ENCODE data around the gene MRTO4. TPM values are rescaled to one million over a fixed set of nuclear protein-coding genes. Genes with fewer than 3 reads are reported as not detected.
"Not testable (repeated sequence)": the region's sequence is repeated elsewhere in the genome, so short reads cannot be mapped to it uniquely, and the experiment has no call there.

The MRTO4 gene
- total and polyA plus RNA-seq, 4 donors: 9.5 to 11.1 (median 10.2) TPM

- no peak for DNase-seq (ENCODE audit: low spot score)
- H3K9ac ChIP-seq (ENCODE audit: low read depth in 1 of 2, low read length in 2 of 2): no peak overlapping the region
- no peaks in the 10 kb centered on the region for H3K27me3 ChIP-seq (ENCODE audit: control insufficient read depth in 4 of 4, insufficient read depth in 4 of 4, low read length in 3 of 4)
- H3K36me3 ChIP-seq (ENCODE audit: control insufficient read depth in 4 of 4, insufficient read depth in 3 of 4, low read depth in 1 of 4, low read length in 3 of 4): peaks cover 4 to 38% (median 19%) of the 10 kb centered on the region in 4 donors
- H3K4me1 ChIP-seq (ENCODE audit: control insufficient read depth in 4 of 4, insufficient read depth in 4 of 4, low read length in 3 of 4): peaks cover 8 to 31% (median 23%) of the 10 kb centered on the region in 4 donors
- no peak overlapping the region for H3K27ac ChIP-seq (ENCODE audit: low read depth in 1 of 2, low read length in 2 of 2)
- H3K4me3 ChIP-seq (ENCODE audit: low read depth in 1 of 3, low read length in 3 of 3): no peak overlapping the region
- TF ChIP-seq MAX (IDR thresholded peaks at IDR 0.05) (no peak), REST (IDR thresholded peaks at IDR 0.05) (no peak)
- H3K9me3 ChIP-seq (ENCODE audit: control insufficient read depth in 4 of 4, low read length in 3 of 4): no peaks in the 10 kb centered on the region
Measured at GRCh38 chr1:19254416-19254815, 2.8 kb downstream of the MRTO4 start.

GRCh38 chr1:19255288-19255687 lies 3.7 kb downstream of the MRTO4 start:
- Histone ChIP-seq H3K27ac (ENCODE audit: low read depth in 1 of 2, low read length in 2 of 2) (no peak overlapping the region), H3K27me3 (ENCODE audit: control insufficient read depth in 4 of 4, insufficient read depth in 4 of 4, low read length in 3 of 4) (no peaks in the 10 kb centered on the region), H3K9me3 (ENCODE audit: control insufficient read depth in 4 of 4, low read length in 3 of 4) (no peaks in the 10 kb centered on the region), H3K9ac (ENCODE audit: low read depth in 1 of 2, low read length in 2 of 2) (no peak overlapping the region), H3K36me3 (ENCODE audit: control insufficient read depth in 4 of 4, insufficient read depth in 3 of 4, low read depth in 1 of 4, low read length in 3 of 4) (peaks cover 10 to 47% (median 20%) of the 10 kb centered on the region in 4 donors), H3K4me3 (ENCODE audit: low read depth in 1 of 3, low read length in 3 of 3) (no peak overlapping the region), H3K4me1 (ENCODE audit: control insufficient read depth in 4 of 4, insufficient read depth in 4 of 4, low read length in 3 of 4) (peaks cover 8 to 28% (median 21%) of the 10 kb centered on the region in 4 donors)
- 92% methylated on average over 4 of the region's 4 CpGs for WGBS
- TF ChIP-seq CTCF (IDR thresholded peaks at IDR 0.05; ENCODE audit: low read depth, low read length, missing input control): no peak
- TF ChIP-seq REST (IDR thresholded peaks at IDR 0.05): no peak
- no peak for TF ChIP-seq FOXA2 (IDR thresholded peaks at IDR 0.05)
- TF ChIP-seq ZBTB33 (IDR thresholded peaks at IDR 0.05): no peak
- TF ChIP-seq SP1 (IDR thresholded peaks at IDR 0.05): no peak
- no peak for TF ChIP-seq ATF3 (IDR thresholded peaks at IDR 0.05)
- no peak for TF ChIP-seq RAD21 (IDR thresholded peaks at IDR 0.05)
- TF ChIP-seq TAF1 (conservative IDR thresholded peaks at IDR 0.05): no peak
- TF ChIP-seq YY1 (IDR thresholded peaks at IDR 0.05): no peak
- no peak for TF ChIP-seq HNF4G (IDR thresholded peaks at IDR 0.05)
- TF ChIP-seq EGR1 (IDR thresholded peaks at IDR 0.05; ENCODE audit: low read depth in 2 of 2): no peak
- TF ChIP-seq FOXA1 (IDR thresholded peaks at IDR 0.05): no peak
- TF ChIP-seq NR2F2 (IDR thresholded peaks at IDR 0.05): no peak
- DNase-seq (ENCODE audit: low spot score): no peak

- not testable (repeated sequence) for H3K27me3 ChIP-seq (ENCODE audit: control insufficient read depth in 4 of 4, insufficient read depth in 4 of 4, low read length in 3 of 4); H3K9me3 ChIP-seq (ENCODE audit: control insufficient read depth in 4 of 4, low read length in 3 of 4); DNase-seq (ENCODE audit: low spot score); H3K4me3 ChIP-seq (ENCODE audit: low read depth in 1 of 3, low read length in 3 of 3); H3K9ac ChIP-seq (ENCODE audit: low read depth in 1 of 2, low read length in 2 of 2); H3K27ac ChIP-seq (ENCODE audit: low read depth in 1 of 2, low read length in 2 of 2)
- WGBS: 95% methylated on average over 5 of the region's 5 CpGs
- peaks cover 8 to 21% (median 15%) of the 10 kb centered on the region in 4 donors for H3K4me1 ChIP-seq (ENCODE audit: control insufficient read depth in 4 of 4, insufficient read depth in 4 of 4, low read length in 3 of 4)
- peaks cover 12 to 55% (median 24%) of the 10 kb centered on the region in 4 donors for H3K36me3 ChIP-seq (ENCODE audit: control insufficient read depth in 4 of 4, insufficient read depth in 3 of 4, low read depth in 1 of 4, low read length in 3 of 4)
Measured at GRCh38 chr1:19256301-19256700, 4.7 kb downstream of the MRTO4 start.
